Measurements from ENCODE around the gene LRRC8B. TPM values are rescaled to one million over a fixed set of nuclear protein-coding genes. Genes with fewer than 3 reads are reported as not detected.

LRRC8B gene
- total RNA-seq, 1 experiment from 2014 or later = 42.9 TPM

DNA sequence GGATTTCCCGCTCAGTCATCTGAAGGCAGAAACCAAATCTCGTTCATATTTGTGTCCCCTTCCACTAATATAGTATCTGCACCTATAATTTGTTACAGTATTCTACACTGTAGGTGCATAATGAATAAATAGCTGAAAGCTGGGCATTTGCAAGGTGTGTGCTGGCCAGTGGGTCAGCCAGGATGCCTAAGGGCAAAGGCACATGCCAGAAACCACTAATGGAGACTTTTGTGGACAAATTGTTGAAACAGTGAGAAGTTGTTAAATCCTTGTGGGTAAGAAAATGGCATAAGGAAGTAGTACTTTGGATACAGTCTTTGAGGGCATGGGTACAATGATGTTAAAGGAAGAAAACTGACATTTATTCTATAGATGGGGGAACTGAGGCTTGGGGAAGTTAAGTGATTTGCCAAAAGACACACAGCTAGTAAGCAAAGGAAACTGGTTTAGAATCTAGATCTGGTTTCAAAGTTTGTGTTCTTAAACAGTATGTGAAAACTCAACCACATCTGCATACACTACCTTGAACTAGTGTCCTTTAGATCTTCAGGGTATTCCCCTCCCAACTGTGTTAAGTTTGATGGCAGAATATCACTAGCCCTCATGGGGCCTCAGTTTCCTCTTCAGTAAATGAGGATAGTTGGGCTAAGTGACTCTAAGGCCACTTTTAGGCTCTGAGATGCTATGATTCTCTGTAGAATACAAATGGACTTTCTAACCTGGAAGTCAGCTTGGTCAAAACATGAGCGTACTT lies 81.8 kb downstream of the LRRC8B start:
- Mint-ChIP-seq H3K27me3 (ENCODE audit: unreplicated experiment) (peaks cover 11% of the 10 kb centered on the region), H3K27ac (ENCODE audit: unreplicated experiment) (no peak overlapping the region), H3K9me3 (ENCODE audit: low read depth, unreplicated experiment) (no peaks in the 10 kb centered on the region), H3K36me3 (ENCODE audit: insufficient read depth, unreplicated experiment) (no peaks in the 10 kb centered on the region), H3K4me1 (ENCODE audit: low read depth, unreplicated experiment) (peaks cover 18% of the 10 kb centered on the region), H3K4me3 (ENCODE audit: low read depth, unreplicated experiment) (no peak overlapping the region)
- intact Hi-C loops (cut with micrococcal nuclease; ENCODE audit: unreplicated experiment) = no loop called here
- TF ChIP-seq, protein P1, sequence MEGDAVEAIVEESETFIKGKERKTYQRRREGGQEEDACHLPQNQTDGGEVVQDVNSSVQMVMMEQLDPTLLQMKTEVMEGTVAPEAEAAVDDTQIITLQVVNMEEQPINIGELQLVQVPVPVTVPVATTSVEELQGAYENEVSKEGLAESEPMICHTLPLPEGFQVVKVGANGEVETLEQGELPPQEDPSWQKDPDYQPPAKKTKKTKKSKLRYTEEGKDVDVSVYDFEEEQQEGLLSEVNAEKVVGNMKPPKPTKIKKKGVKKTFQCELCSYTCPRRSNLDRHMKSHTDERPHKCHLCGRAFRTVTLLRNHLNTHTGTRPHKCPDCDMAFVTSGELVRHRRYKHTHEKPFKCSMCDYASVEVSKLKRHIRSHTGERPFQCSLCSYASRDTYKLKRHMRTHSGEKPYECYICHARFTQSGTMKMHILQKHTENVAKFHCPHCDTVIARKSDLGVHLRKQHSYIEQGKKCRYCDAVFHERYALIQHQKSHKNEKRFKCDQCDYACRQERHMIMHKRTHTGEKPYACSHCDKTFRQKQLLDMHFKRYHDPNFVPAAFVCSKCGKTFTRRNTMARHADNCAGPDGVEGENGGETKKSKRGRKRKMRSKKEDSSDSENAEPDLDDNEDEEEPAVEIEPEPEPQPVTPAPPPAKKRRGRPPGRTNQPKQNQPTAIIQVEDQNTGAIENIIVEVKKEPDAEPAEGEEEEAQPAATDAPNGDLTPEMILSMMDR (IDR thresholded peaks at IDR 0.05; ENCODE audit: unreplicated experiment) = no peak
- no TSS peak for BruUV-seq (replicated peaks)
- DNase-seq = no peak
- CTCF ChIA-PET = no interaction called here

DNA sequence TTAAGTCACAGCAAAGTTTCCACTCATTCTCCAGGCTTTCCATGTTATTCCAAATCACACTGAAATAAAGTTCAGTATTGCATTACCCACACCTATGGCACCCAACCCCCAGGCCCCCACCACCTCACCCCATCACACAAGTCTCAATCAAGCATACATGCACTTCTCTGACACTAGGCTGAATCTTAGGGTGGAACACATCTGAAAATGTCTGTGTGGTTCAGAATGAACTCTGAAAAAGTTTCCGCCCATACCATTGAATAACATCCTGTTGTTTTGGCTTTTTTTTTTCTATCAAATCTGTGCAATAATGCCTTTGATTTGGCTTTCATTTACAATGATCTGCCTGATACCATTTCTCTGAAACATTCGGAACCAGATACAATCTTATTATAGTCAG lies 82.5 kb downstream of the LRRC8B start:
- Mint-ChIP-seq H3K27ac (ENCODE audit: unreplicated experiment) (no peak overlapping the region), H3K4me3 (ENCODE audit: low read depth, unreplicated experiment) (no peak overlapping the region), H3K36me3 (ENCODE audit: insufficient read depth, unreplicated experiment) (no peaks in the 10 kb centered on the region), H3K27me3 (ENCODE audit: unreplicated experiment) (peaks cover 11% of the 10 kb centered on the region), H3K9me3 (ENCODE audit: low read depth, unreplicated experiment) (no peaks in the 10 kb centered on the region), H3K4me1 (ENCODE audit: low read depth, unreplicated experiment) (peaks cover 18% of the 10 kb centered on the region)
- DNase-seq = no peak
- TF ChIP-seq, protein P1 (IDR thresholded peaks at IDR 0.05; ENCODE audit: unreplicated experiment) = no peak
- CTCF ChIA-PET = interaction anchor here (0.6 kb wide), 1 partner anchor 13 kb away, joined by 3 read pairs; no protein-coding TSS in a partner anchor
- BruUV-seq (replicated peaks) = no TSS peak
- intact Hi-C loops (cut with micrococcal nuclease; ENCODE audit: unreplicated experiment) = no loop called here

DNA sequence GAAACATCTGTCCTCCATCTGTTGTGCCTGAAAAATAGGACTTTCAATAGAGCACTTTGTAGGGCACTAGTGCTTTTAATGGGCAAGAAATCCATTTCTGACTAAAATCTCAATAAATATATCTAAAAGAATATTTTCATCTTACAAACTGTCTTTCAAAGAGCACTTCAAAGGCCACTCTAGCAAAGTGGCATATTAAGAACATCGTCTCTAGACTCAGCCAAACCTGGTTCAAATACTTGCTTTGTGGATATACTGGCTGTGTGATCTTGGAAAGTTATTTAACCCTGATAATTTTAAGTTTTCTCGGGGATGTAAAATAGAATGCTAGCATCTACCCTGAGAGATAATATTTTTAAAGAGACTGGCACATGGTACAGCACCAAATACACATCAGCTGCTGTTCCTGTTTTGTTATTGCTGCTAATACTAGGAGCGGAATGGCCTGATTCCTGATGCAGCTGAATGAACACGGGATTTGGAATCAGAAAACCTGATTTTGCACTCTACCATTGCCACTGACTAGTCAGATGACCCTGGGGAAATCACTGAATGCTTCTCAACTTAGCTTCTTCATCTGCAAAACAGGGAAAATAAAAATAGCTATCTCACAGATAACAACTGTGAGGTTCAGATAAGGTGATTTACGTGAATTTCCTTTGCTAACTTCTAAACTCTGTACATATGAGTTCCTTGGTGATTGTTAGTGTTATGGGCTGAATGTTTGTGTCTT lies 83.1 kb downstream of the LRRC8B start:
- H3K4me1 Mint-ChIP-seq (ENCODE audit: low read depth, unreplicated experiment) = peaks cover 18% of the 10 kb centered on the region
- CTCF ChIA-PET = interaction anchor here (0.6 kb wide), 1 partner anchor 13 kb away, joined by 3 read pairs; no protein-coding TSS in a partner anchor
- H3K4me3 Mint-ChIP-seq (ENCODE audit: low read depth, unreplicated experiment) = no peak overlapping the region
- intact Hi-C loops (cut with micrococcal nuclease; ENCODE audit: unreplicated experiment) = no loop called here
- BruUV-seq (replicated peaks) = no TSS peak
- DNase-seq = no peak
- H3K9me3 Mint-ChIP-seq (ENCODE audit: low read depth, unreplicated experiment) = no peaks in the 10 kb centered on the region
- H3K36me3 Mint-ChIP-seq (ENCODE audit: insufficient read depth, unreplicated experiment) = no peaks in the 10 kb centered on the region
- peaks cover 11% of the 10 kb centered on the region for H3K27me3 Mint-ChIP-seq (ENCODE audit: unreplicated experiment)
- H3K27ac Mint-ChIP-seq (ENCODE audit: unreplicated experiment) = no peak overlapping the region
- TF ChIP-seq, protein P1 (IDR thresholded peaks at IDR 0.05; ENCODE audit: unreplicated experiment) = no peak

DNA sequence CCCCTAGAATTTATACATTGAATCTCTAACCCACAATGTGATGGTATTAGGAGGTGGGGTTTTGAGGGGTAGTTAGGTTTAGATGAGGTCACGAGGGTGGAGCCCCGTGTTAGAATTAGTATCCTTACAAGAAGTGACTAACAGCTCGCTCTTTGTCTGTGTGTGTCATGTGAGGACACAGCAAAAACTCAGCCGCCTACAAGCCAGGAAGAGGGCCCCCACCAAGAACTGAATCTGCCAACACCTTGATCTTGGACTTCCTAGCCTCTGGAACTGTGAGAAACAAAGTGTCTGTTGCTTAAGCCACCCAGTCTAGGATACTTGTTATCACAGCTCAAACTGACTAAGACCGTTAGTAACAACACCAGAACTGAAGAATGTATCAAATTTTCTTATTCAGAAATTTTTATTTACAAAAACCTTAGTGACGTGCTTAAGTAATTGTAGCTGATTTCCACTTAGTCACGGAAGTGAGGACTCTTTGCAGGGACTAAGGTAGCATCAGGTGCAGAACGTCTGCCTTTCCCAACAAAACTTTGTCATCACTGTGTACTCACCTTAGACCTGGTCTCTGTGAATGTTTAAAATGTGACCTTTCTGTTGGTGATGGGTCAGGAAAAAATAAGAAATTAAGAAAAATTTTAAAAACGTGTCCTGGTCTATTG lies 83.8 kb downstream of the LRRC8B start:
- no peak overlapping the region for H3K4me3 Mint-ChIP-seq (ENCODE audit: low read depth, unreplicated experiment)
- H3K4me1 Mint-ChIP-seq (ENCODE audit: low read depth, unreplicated experiment) = peaks cover 18% of the 10 kb centered on the region
- no peak overlapping the region for H3K27ac Mint-ChIP-seq (ENCODE audit: unreplicated experiment)
- TF ChIP-seq, protein P1 (IDR thresholded peaks at IDR 0.05; ENCODE audit: unreplicated experiment) = no peak
- intact Hi-C loops (cut with micrococcal nuclease; ENCODE audit: unreplicated experiment) = no loop called here
- BruUV-seq (replicated peaks) = no TSS peak
- CTCF ChIA-PET = no interaction called here
- H3K36me3 Mint-ChIP-seq (ENCODE audit: insufficient read depth, unreplicated experiment) = no peaks in the 10 kb centered on the region
- H3K27me3 Mint-ChIP-seq (ENCODE audit: unreplicated experiment) = peaks cover 11% of the 10 kb centered on the region
- no peak for DNase-seq
- no peaks in the 10 kb centered on the region for H3K9me3 Mint-ChIP-seq (ENCODE audit: low read depth, unreplicated experiment)
